ENCODE data around the gene PBOV1.

DNA sequence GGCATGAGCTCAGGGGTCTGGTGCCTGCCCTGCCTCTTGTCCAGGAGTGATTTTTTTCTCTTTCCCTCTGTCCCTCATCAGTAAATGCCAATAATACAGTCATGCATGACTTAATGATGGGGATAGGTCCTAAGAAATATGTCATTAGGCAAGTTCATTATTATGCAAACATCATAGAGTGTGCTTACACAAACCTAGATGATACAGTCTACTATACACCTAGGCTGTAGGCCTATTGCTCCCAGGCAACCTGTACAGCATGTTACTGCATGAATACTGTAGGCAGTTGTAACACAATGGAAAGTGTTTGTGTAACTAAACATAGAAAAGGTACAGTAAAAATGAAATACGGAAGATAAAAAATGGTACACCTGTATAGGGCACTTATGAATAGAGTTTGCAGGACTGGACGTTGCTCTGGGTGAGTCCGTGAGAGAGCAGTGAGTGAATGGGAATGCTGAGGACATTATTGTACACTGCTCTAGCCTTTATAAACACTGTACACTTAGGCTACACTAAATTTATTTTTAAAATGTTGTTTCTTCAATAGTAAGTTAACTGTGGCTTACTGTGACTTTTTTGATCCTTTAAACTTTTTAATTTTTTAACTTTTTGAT is 22.1 kb downstream of the PBOV1 start:
- TF ChIP-seq, protein P1, sequence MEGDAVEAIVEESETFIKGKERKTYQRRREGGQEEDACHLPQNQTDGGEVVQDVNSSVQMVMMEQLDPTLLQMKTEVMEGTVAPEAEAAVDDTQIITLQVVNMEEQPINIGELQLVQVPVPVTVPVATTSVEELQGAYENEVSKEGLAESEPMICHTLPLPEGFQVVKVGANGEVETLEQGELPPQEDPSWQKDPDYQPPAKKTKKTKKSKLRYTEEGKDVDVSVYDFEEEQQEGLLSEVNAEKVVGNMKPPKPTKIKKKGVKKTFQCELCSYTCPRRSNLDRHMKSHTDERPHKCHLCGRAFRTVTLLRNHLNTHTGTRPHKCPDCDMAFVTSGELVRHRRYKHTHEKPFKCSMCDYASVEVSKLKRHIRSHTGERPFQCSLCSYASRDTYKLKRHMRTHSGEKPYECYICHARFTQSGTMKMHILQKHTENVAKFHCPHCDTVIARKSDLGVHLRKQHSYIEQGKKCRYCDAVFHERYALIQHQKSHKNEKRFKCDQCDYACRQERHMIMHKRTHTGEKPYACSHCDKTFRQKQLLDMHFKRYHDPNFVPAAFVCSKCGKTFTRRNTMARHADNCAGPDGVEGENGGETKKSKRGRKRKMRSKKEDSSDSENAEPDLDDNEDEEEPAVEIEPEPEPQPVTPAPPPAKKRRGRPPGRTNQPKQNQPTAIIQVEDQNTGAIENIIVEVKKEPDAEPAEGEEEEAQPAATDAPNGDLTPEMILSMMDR (IDR thresholded peaks at IDR 0.05; ENCODE audit: low read length): no peak
- TF ChIP-seq EZH2phosphoT487 (IDR thresholded peaks at IDR 0.05; ENCODE audit: low read length): no peak
